K562 (cell line): Measurements from ENCODE around the gene PDZK1IP1. TPM values are rescaled to one million over a fixed set of nuclear protein-coding genes. Genes with fewer than 3 reads are reported as not detected.

Experiments
- ARID3B ChIP-seq: fragments of 250-450 bp; sonication (Bioruptor Pico); IDR thresholded peaks from 2 replicates; pipeline ENCODE4 v1.4.0; 2020; ENCODE audit warnings: borderline replicate concordance
- BMI1 ChIP-seq: fragments of 150-350 bp; IDR thresholded peaks from 2 replicates; pipeline ENCODE4 v1.6.1; 2014; ENCODE audit warnings: low read length
- BRD4 ChIP-seq: fragments of 200-600 bp; sonication (generic); IDR thresholded peaks from 2 replicates; pipeline ENCODE4 v1.6.1; 2017; ENCODE audit warnings: inconsistent platforms
- GABPB1 ChIP-seq: sonication (generic); formaldehyde crosslinking; IDR thresholded peaks from 2 replicates; pipeline ENCODE4 v1.8.0; 2022; ENCODE audit warnings: mild to moderate bottlenecking, missing genetic modification reagents
- HIVEP1 ChIP-seq: fragments of 250-450 bp; sonication (Bioruptor Pico); IDR thresholded peaks from 2 replicates; pipeline ENCODE4 v1.4.0; 2020; ENCODE audit warnings: mild to moderate bottlenecking
- MTA1 ChIP-seq: fragments of 450-650 bp; IDR thresholded peaks from 2 replicates; pipeline ENCODE4 v1.6.1; 2017; ENCODE audit warnings: borderline replicate concordance
- NFE2 ChIP-seq: IDR thresholded peaks from 2 replicates; pipeline ENCODE4 v1.6.1; 2014; ENCODE audit warnings: antibody characterized with exemption, low read depth
- NR3C1 ChIP-seq: sonication (generic); formaldehyde crosslinking; IDR thresholded peaks from 2 replicates; pipeline ENCODE4 v1.8.1; 2022; ENCODE audit warnings: missing genetic modification reagents
- PKNOX1 ChIP-seq: fragments of 450-650 bp; IDR thresholded peaks from 2 replicates; pipeline ENCODE4 v1.6.1; 2016
- PURB ChIP-seq: sonication (generic); formaldehyde crosslinking; IDR thresholded peaks from 2 replicates; pipeline ENCODE4 v1.9.0; 2021; ENCODE audit warnings: low read depth, mild to moderate bottlenecking, missing genetic modification reagents
- U2AF1 ChIP-seq: fragments of 200-400 bp; formaldehyde crosslinking; optimal IDR thresholded peaks from 2 replicates; pipeline ENCODE3; 2017; ENCODE audit warnings: mild to moderate bottlenecking, low read depth, low read length, moderate library complexity
- ZNF318 ChIP-seq, 2 experiments: fragments of 450-650 bp; IDR thresholded peaks; 2 replicates each; pipeline ENCODE4 v1.6.1; 2016; ENCODE audit warnings: mild to moderate bottlenecking in 2 of 2, borderline replicate concordance in 1 of 2, low read depth in 1 of 2, moderate library complexity in 1 of 2
- ZNF347 ChIP-seq: fragments of 450-650 bp; formaldehyde crosslinking; IDR thresholded peaks from 2 replicates; pipeline ENCODE4 v1.4.0; 2020; ENCODE audit warnings: low read depth, mild to moderate bottlenecking, moderate library complexity
- ZNF449 ChIP-seq: fragments of 250-450 bp; sonication (Bioruptor Pico); IDR thresholded peaks from 2 replicates; pipeline ENCODE4 v1.8.0; 2022; ENCODE audit warnings: moderate library complexity, mild to moderate bottlenecking, inconsistent platforms
- ZNF766 ChIP-seq: fragments of 200-800 bp; sonication (Bioruptor generic); conservative IDR thresholded peaks from 2 replicates; pipeline ENCODE4 v1.6.1; 2016; ENCODE audit warnings: missing genetic modification characterization, missing compliant biosample characterization
- ZSCAN29 ChIP-seq: fragments of 450-650 bp; IDR thresholded peaks from 2 replicates; pipeline ENCODE4 v1.6.1; 2017
- polyA plus RNA-seq, 8 experiments: library from polyadenylated mRNA; depleted of rRNA in 4 of 8; stranded (reverse) in 5 of 8; unstranded in 3 of 8; fragments of >200 nt; fragmentation: Nextera tagmentation in 2 of 8; fragmentation: Illumina TruSeq in 1 of 8; extraction: Ambion mirVana in 2 of 8; extraction: Trizol in 1 of 8; gene quantifications; 2 replicates each; pipeline versions ENCODE4 v1.2.1 to v1.2.3, GENCODE V29; 2011 to 2014; ENCODE audit warnings: inconsistent platforms in 1 of 8, missing spikeins in 1 of 8
- total RNA-seq, 7 experiments: library from RNA; depleted of rRNA in 6 of 7; stranded (reverse); fragments of >200 nt in 6 of 7; fragmentation: Illumina TruSeq in 2 of 7; extraction: Trizol in 2 of 7; gene quantifications; 2 replicates each; pipeline versions ENCODE4 v1.2.1 to v1.2.3, GENCODE V29; 2011 to 2021; ENCODE audit warnings: low replicate concordance in 1 of 7

PDZK1IP1 gene
- total and polyA plus RNA-seq, 9 of the 15 experiments (the other 6 are each of a cell fraction or from before 2014, with no cell fraction given), result 0.17 to 0.68 (median 0.53) TPM; not detected in 2

- TF ChIP-seq BMI1, result no peak
- no peak for TF ChIP-seq U2AF1
- TF ChIP-seq BRD4, result no peak
- TF ChIP-seq ZNF449 (CRISPR knock-in tag), result 0 out of 2 replicates have a peak, but pooled peaks have one; percentile 27
- no peak for TF ChIP-seq NR3C1 (CRISPR knock-in tag)
- TF ChIP-seq PURB (CRISPR knock-in tag), result no peak
- no peak for TF ChIP-seq ARID3B (CRISPR knock-in tag)
- 0 out of 4 replicates have a peak, but pooled peaks of 1 of the 2 experiments have one; percentile 48 for TF ChIP-seq ZNF318 (IDR thresholded peaks at IDR 0.05; ENCODE audit: borderline replicate concordance in 1 of 2, low read depth in 1 of 2)
- TF ChIP-seq ZNF347 (CRISPR knock-in tag), result no peak
- no peak for TF ChIP-seq GABPB1 (CRISPR knock-in tag)
- peak; percentile 73; the same call in 1 of the 2 replicates for TF ChIP-seq ZNF766 (CRISPR knock-in tag)
- TF ChIP-seq ZSCAN29, result peak; percentile 74; the same call in 1 of the 2 replicates
- peak; percentile 37; the same call in 1 of the 2 replicates for TF ChIP-seq MTA1
- peak; percentile 66 for TF ChIP-seq NFE2
- TF ChIP-seq HIVEP1 (CRISPR knock-in tag), result no peak
- TF ChIP-seq PKNOX1, result no peak; the same call in 1 of the 2 replicates
Measured at GRCh38 chr1:47181955-47182675, 7.7 kb downstream of the PDZK1IP1 start (continued).
